ENCODE results near the gene ERG28. TPM values are rescaled to one million over a fixed set of nuclear protein-coding genes. Genes with fewer than 3 reads are reported as not detected.

Gene ERG28
- total RNA-seq, 2 donors from 2014 or later: 24.4 to 32.3 TPM

GRCh38 chr14:75658957-75659356, 1.7 kb downstream of the ERG28 start:
- intact Hi-C loops (cut with DNase I): loop anchor here (5.0 kb wide), 1 partner anchor 527 kb away; no protein-coding TSS in a partner anchor
- Histone ChIP-seq H3K36me3 (no peaks in the 10 kb centered on the region), H3K9me3 (no peaks in the 10 kb centered on the region), H3K27me3 (no peaks in the 10 kb centered on the region), H3K27ac (no peak overlapping the region), H3K4me3 (no peak overlapping the region), H3K9ac (ENCODE audit: low read depth in 2 of 2, low read length in 2 of 2) (no peak overlapping the region), H3K4me1 (no peaks in the 10 kb centered on the region)
- TF ChIP-seq CTCF (IDR thresholded peaks at IDR 0.05): no peak
- DNase-seq: no peak

- no peaks in the 10 kb centered on the region for H3K27me3 ChIP-seq
- no peaks in the 10 kb centered on the region for H3K4me1 ChIP-seq
- H3K36me3 ChIP-seq: no peaks in the 10 kb centered on the region
- H3K27ac ChIP-seq: no peak overlapping the region
- no peak overlapping the region for H3K9ac ChIP-seq (ENCODE audit: low read depth in 2 of 2, low read length in 2 of 2)
- no peak overlapping the region for H3K4me3 ChIP-seq
- H3K9me3 ChIP-seq: no peaks in the 10 kb centered on the region
- DNase-seq: no peak
- intact Hi-C loops (cut with DNase I): loop anchor here (5.0 kb wide), 1 partner anchor 525 kb away; no protein-coding TSS in a partner anchor
- no peak for TF ChIP-seq CTCF (IDR thresholded peaks at IDR 0.05)
Measured at GRCh38 chr14:75657331-75657730, 3.3 kb downstream of the ERG28 start.

- no peak overlapping the region for H3K4me3 ChIP-seq
- H3K27ac ChIP-seq: no peak overlapping the region
- no peaks in the 10 kb centered on the region for H3K9me3 ChIP-seq
- intact Hi-C loops (cut with DNase I): loop anchor here (2.0 to 5.0 kb wide), 2 partner anchors 78 to 523 kb away; no protein-coding TSS in a partner anchor
- TF ChIP-seq CTCF (IDR thresholded peaks at IDR 0.05): no peak
- H3K4me1 ChIP-seq: no peaks in the 10 kb centered on the region
- peaks cover 8% of the 10 kb centered on the region for H3K36me3 ChIP-seq
- no peak for DNase-seq
- H3K9ac ChIP-seq (ENCODE audit: low read depth in 2 of 2, low read length in 2 of 2): no peak overlapping the region
- H3K27me3 ChIP-seq: no peaks in the 10 kb centered on the region
Measured at GRCh38 chr14:75655235-75655634, 5.4 kb downstream of the ERG28 start.

- H3K4me3 ChIP-seq: no peak overlapping the region
- H3K36me3 ChIP-seq: peaks cover 8% of the 10 kb centered on the region
- DNase-seq: peak; percentile 87
- H3K4me1 ChIP-seq: no peaks in the 10 kb centered on the region
- no peaks in the 10 kb centered on the region for H3K9me3 ChIP-seq
- H3K27me3 ChIP-seq: no peaks in the 10 kb centered on the region
- intact Hi-C loops (cut with DNase I): loop anchor here (2.0 kb wide), 1 partner anchor 77 kb away; no protein-coding TSS in a partner anchor
- peak; percentile 96 for TF ChIP-seq CTCF (IDR thresholded peaks at IDR 0.05)
- H3K9ac ChIP-seq (ENCODE audit: low read depth in 2 of 2, low read length in 2 of 2): no peak overlapping the region
- no peak overlapping the region for H3K27ac ChIP-seq
Measured at GRCh38 chr14:75654127-75654732, 6.4 kb downstream of the ERG28 start.

GRCh38 chr14:75653563-75653962, 7.1 kb downstream of the ERG28 start:
- no peak for DNase-seq
- intact Hi-C loops (cut with DNase I): no loop called here

More at GRCh38 chr14:75653563-75653962, 7.1 kb downstream of the ERG28 start:
- Histone ChIP-seq H3K27ac (no peak overlapping the region), H3K27me3 (no peaks in the 10 kb centered on the region), H3K4me1 (no peaks in the 10 kb centered on the region), H3K36me3 (peaks cover 8% of the 10 kb centered on the region), H3K4me3 (no peak overlapping the region), H3K9ac (ENCODE audit: low read depth in 2 of 2, low read length in 2 of 2) (no peak overlapping the region), H3K9me3 (no peaks in the 10 kb centered on the region)
- TF ChIP-seq CTCF (IDR thresholded peaks at IDR 0.05): no peak

Data from colonic mucosa (tissue), 4 donors.